Measurements from ENCODE around the gene DUS1L.

DNA sequence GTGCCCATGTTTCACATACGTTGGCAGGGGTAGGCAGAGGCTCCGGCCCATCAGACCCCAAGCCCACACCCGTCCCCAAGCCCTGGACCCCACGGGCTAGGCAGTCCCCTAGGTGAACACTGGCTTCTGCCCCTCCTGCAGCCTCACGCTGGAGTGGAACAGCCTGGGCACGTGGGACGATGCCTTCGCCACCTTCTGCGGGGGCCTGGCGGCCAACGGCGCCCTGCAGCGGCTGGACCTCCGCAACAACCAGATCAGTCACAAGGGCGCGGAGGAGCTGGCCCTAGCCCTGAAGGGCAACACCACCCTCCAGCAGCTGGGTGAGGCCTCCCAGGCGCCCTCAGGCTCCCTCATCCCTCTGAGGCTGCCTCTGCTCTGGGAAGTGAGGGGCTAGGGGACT lies 40.7 kb downstream of the DUS1L start:
- no peak for TF ChIP-seq PBX3 (IDR thresholded peaks at IDR 0.05)
- TF ChIP-seq MAX (IDR thresholded peaks at IDR 0.05; ENCODE audit: low read depth): no peak
